K562 (cell line): Measurements from ENCODE around the gene CDYL. TPM values are rescaled to one million over a fixed set of nuclear protein-coding genes. Genes with fewer than 3 reads are reported as not detected.
A peak's percentile ranks its signal among the peaks of the same experiment; 100 is the strongest.

Experiments used
- CCNT2 ChIP-seq: IDR thresholded peaks from 2 replicates; pipeline ENCODE4 v1.6.1; 2011; ENCODE audit warnings: borderline replicate concordance, low read depth, mild to moderate bottlenecking, moderate library complexity, mixed read lengths, low read length; ENCODE audit not compliant: insufficient read length; ENCODE audit errors: extremely low read depth
- E2F1 ChIP-seq: sonication (generic); formaldehyde crosslinking; IDR thresholded peaks from 2 replicates; pipeline ENCODE4 v1.8.1; 2023; ENCODE audit warnings: mild to moderate bottlenecking, missing genetic modification reagents, moderate library complexity
- GATAD2B ChIP-seq: fragments of 450-650 bp; IDR thresholded peaks from 2 replicates; pipeline ENCODE4 v1.6.1; 2017; ENCODE audit warnings: mild to moderate bottlenecking, borderline replicate concordance
- HDAC8 ChIP-seq: fragments of 450-650 bp; IDR thresholded peaks from 2 replicates; pipeline ENCODE4 v1.6.1; 2016; ENCODE audit warnings: mild to moderate bottlenecking, missing genetic modification characterization, moderate library complexity, missing compliant biosample characterization
- HEY1 ChIP-seq: fragments of 250-450 bp; sonication (Bioruptor Pico); IDR thresholded peaks from 2 replicates; pipeline ENCODE4 v1.5.0; 2020; ENCODE audit warnings: mild to moderate bottlenecking, moderate library complexity, borderline replicate concordance
- HNRNPUL1 ChIP-seq: fragments of 200-400 bp; formaldehyde crosslinking; IDR thresholded peaks from 2 replicates; pipeline ENCODE4 v1.6.1; 2017; ENCODE audit warnings: low read length
- ILF3 ChIP-seq: fragments of 450-650 bp; IDR thresholded peaks from 2 replicates; pipeline ENCODE4 v1.6.1; 2018; ENCODE audit warnings: antibody characterized with exemption, mild to moderate bottlenecking, moderate library complexity, borderline replicate concordance
- MTA3 ChIP-seq: fragments of 450-650 bp; formaldehyde crosslinking; IDR thresholded peaks from 2 replicates; pipeline ENCODE4 v1.6.1; 2017; ENCODE audit warnings: mild to moderate bottlenecking, borderline replicate concordance
- RBM34 ChIP-seq: fragments of 200-400 bp; formaldehyde crosslinking; IDR thresholded peaks from 2 replicates; pipeline ENCODE4 v1.6.1; 2018; ENCODE audit warnings: low read length, borderline replicate concordance; ENCODE audit not compliant: insufficient read depth
- RFX5 ChIP-seq: IDR thresholded peaks from 2 replicates; pipeline ENCODE4 v1.6.1; 2011; ENCODE audit warnings: low read depth, mild to moderate bottlenecking, improper control_type of control experiment, low read length
- STAT5B ChIP-seq: fragments of 250-450 bp; sonication (Bioruptor Pico); IDR thresholded peaks from 2 replicates; pipeline ENCODE4 v1.8.0; 2021; ENCODE audit warnings: mild to moderate bottlenecking, inconsistent platforms
- WHSC1 ChIP-seq: IDR thresholded peaks from one replicate; pipeline ENCODE4 v1.6.1; 2012; ENCODE audit warnings: low read length, control low read depth, inconsistent platforms
- ZBTB33 ChIP-seq: sonication (generic); formaldehyde crosslinking; IDR thresholded peaks from 2 replicates; pipeline ENCODE4 v1.8.1; 2023; ENCODE audit warnings: mild to moderate bottlenecking, missing genetic modification reagents
- ZFX ChIP-seq: sonication (generic); formaldehyde crosslinking; IDR thresholded peaks from 2 replicates; pipeline ENCODE4 v1.8.0; 2022; ENCODE audit warnings: mild to moderate bottlenecking, missing genetic modification reagents, moderate library complexity
- ZNF197 ChIP-seq: fragments of 200-800 bp; sonication (Bioruptor generic); IDR thresholded peaks from 2 replicates; pipeline ENCODE4 v1.6.1; 2016; ENCODE audit warnings: low read depth, missing genetic modification characterization, missing compliant biosample characterization
- ZNF280A ChIP-seq: fragments of 450-650 bp; IDR thresholded peaks from 2 replicates; pipeline ENCODE4 v1.6.1; 2018; ENCODE audit warnings: mild to moderate bottlenecking, low read depth; ENCODE audit not compliant: partially characterized antibody
- ZSCAN29 ChIP-seq: fragments of 450-650 bp; IDR thresholded peaks from 2 replicates; pipeline ENCODE4 v1.6.1; 2017
- polyA plus RNA-seq, 8 experiments: library from polyadenylated mRNA; depleted of rRNA in 4 of 8; stranded (reverse) in 5 of 8; unstranded in 3 of 8; fragments of >200 nt; fragmentation: Nextera tagmentation in 2 of 8; fragmentation: Illumina TruSeq in 1 of 8; extraction: Ambion mirVana in 2 of 8; extraction: Trizol in 1 of 8; gene quantifications; 2 replicates each; pipeline versions ENCODE4 v1.2.1 to v1.2.3, GENCODE V29; 2011 to 2014; ENCODE audit warnings: inconsistent platforms in 1 of 8, missing spikeins in 1 of 8
- total RNA-seq, 7 experiments: library from RNA; depleted of rRNA in 6 of 7; stranded (reverse); fragments of >200 nt in 6 of 7; fragmentation: Illumina TruSeq in 2 of 7; extraction: Trizol in 2 of 7; gene quantifications; 2 replicates each; pipeline versions ENCODE4 v1.2.1 to v1.2.3, GENCODE V29; 2011 to 2021; ENCODE audit warnings: low replicate concordance in 1 of 7
- TF ChIP-seq, protein P1 (sequence below): sonication (generic); formaldehyde crosslinking; IDR thresholded peaks from 2 replicates; pipeline ENCODE4 v1.8.0; 2023; ENCODE audit warnings: mild to moderate bottlenecking, missing genetic modification reagents

The CDYL gene
- total and polyA plus RNA-seq, 9 of the 15 experiments (the other 6 are each of a cell fraction or from before 2014, with no cell fraction given) = 8.1 to 45.8 (median 40.8) TPM

DNA sequence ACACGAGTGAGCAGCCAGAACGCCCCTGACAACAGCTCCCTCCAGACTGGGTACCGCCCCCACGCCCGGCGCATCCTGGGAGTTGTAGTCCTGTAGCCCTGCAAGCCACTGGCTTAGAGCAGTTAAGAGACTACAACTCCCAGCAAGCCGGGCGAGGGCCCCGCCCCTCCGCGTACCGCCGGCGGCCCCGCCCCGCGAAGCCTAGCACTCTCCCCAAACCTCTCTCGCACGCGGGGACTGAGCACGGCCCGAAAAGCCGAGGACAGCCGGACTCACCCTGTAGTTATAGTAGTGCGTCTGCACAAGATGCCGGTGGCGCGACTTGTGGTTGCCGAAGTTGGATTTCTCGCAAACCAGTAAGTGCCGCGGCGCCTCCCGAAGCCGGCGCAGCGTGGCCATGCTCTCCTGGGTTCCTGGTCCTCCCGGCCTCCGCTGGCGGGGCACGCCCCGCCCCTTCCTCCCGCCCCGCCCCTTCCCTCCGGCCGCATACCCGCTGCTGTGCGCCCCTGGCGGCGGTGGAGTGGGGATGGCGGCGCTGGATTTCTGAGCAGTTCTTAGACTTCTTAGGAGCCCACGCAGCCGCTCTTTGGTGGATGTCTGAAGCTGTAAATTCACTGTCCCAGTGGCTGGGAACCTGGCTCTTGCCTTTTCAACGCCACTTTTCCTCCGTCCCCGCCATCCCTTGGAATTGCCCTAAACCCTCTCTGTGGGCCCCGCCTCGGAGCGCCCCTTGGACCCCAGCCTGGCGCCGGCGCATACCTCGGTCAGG is 227.6 kb downstream of the CDYL start, which contains the start of gene RPP40 (continued):
- no peak for TF ChIP-seq STAT5B (CRISPR knock-in tag)
- no peak for TF ChIP-seq ILF3
- peak; percentile 77 for TF ChIP-seq ZBTB33
- TF ChIP-seq, protein P1, sequence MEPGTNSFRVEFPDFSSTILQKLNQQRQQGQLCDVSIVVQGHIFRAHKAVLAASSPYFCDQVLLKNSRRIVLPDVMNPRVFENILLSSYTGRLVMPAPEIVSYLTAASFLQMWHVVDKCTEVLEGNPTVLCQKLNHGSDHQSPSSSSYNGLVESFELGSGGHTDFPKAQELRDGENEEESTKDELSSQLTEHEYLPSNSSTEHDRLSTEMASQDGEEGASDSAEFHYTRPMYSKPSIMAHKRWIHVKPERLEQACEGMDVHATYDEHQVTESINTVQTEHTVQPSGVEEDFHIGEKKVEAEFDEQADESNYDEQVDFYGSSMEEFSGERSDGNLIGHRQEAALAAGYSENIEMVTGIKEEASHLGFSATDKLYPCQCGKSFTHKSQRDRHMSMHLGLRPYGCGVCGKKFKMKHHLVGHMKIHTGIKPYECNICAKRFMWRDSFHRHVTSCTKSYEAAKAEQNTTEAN = no peak
- TF ChIP-seq RBM34 = no peak
- peak; percentile 83 for TF ChIP-seq ZFX (CRISPR knock-in tag)
- TF ChIP-seq HDAC8 (tag) = 0 out of 2 replicates have a peak, but pooled peaks have one; percentile 33
- peak; percentile 34 for TF ChIP-seq CCNT2
- TF ChIP-seq E2F1 (CRISPR knock-in tag) = peak; percentile 14; the same call in 1 of the 2 replicates
- TF ChIP-seq MTA3 = 0 out of 2 replicates have a peak, but pooled peaks have one; percentile 59
- TF ChIP-seq WHSC1 = no peak
- 0 out of 2 replicates have a peak, but pooled peaks have one; percentile 58 for TF ChIP-seq ZSCAN29
- TF ChIP-seq ZNF197 (CRISPR knock-in tag) = peak; percentile 92
- no peak for TF ChIP-seq RFX5
- no peak for TF ChIP-seq HNRNPUL1
- no peak for TF ChIP-seq ZNF280A
- no peak for TF ChIP-seq GATAD2B
- TF ChIP-seq HEY1 (CRISPR knock-in tag) = no peak
